ENCODE data around the gene PREP. TPM values are rescaled to one million over a fixed set of nuclear protein-coding genes. Genes with fewer than 3 reads are reported as not detected.

PREP gene
- total and polyA plus RNA-seq, 2 of the 8 experiments (the other 6 are each of a cell fraction or from before 2014, with no cell fraction given) = 26.8 to 70.0 TPM

GRCh38 chr6:105273589-105273988, 129.3 kb downstream of the PREP start (continued):
- no peak for TF ChIP-seq CHD7 (IDR thresholded peaks at IDR 0.05; ENCODE audit: insufficient replicate concordance, low read length)
- no peak for TF ChIP-seq BCL11A (IDR thresholded peaks at IDR 0.05; ENCODE audit: low read depth in 2 of 2, low read length in 2 of 2)
- TF ChIP-seq RAD21 (IDR thresholded peaks at IDR 0.05 in 1 of 2, conservative IDR thresholded peaks at IDR 0.05 in 1 of 2; ENCODE audit: low read depth in 2 of 2, low read length in 2 of 2) = no peak
- no peak for TF ChIP-seq EZH2 (IDR thresholded peaks at IDR 0.05; ENCODE audit: low read depth, low read length, severe bottlenecking)
- TF ChIP-seq HDAC2 (IDR thresholded peaks at IDR 0.05; ENCODE audit: borderline replicate concordance in 1 of 2, low read depth in 2 of 2, low read length in 2 of 2) = no peak
- TF ChIP-seq JUND (IDR thresholded peaks at IDR 0.05; ENCODE audit: low read length) = no peak
- TF ChIP-seq BACH1 (IDR thresholded peaks at IDR 0.05; ENCODE audit: low read length) = no peak
- TF ChIP-seq SRF (IDR thresholded peaks at IDR 0.05; ENCODE audit: low read depth, low read length) = no peak
- TF ChIP-seq POLR2A (IDR thresholded peaks at IDR 0.05; ENCODE audit: control extremely low read depth in 1 of 2, low read depth in 2 of 2, low read length in 2 of 2) = no peak
- TF ChIP-seq NANOG (IDR thresholded peaks at IDR 0.05; ENCODE audit: insufficient read depth, low read depth, low read length, poor library complexity, severe bottlenecking) = no peak

All from H1 (cell line).